HepG2 (cell line): Measurements from ENCODE around the gene SEMA7A. TPM values are rescaled to one million over a fixed set of nuclear protein-coding genes. Genes with fewer than 3 reads are reported as not detected.

Experiments
- ATAC-seq: fragments of 200-7000 bp; cut with Tn5 transposase; 3 replicates; pipeline ENCODE4 v1.9.1; 2020; ENCODE audit warnings: mild to moderate bottlenecking, moderate library complexity
- BruUV-seq: library from RNA; stranded (reverse); fragments of 400-500 nt; replicated peaks from 2 replicates; lab custom pipeline; 2021; lab: Mats Ljungman, UMichigan
- CTCF ChIA-PET: fragments of 300-600 bp; formaldehyde crosslinking; extraction: SDS; loops from one replicate; lab custom pipeline; 2021; ENCODE audit warnings: low total read pairs, inconsistent platforms, low intra/inter-chr PET ratio; lab: Yijun Ruan, JAX
- POLR2A ChIA-PET: fragments of 350-600 bp; sonication (Branson Sonifier 250); formaldehyde crosslinking; loops from one replicate; lab custom pipeline; 2020; ENCODE audit warnings: antibody characterized with exemption, inconsistent platforms; lab: Yijun Ruan, JAX
- DNase-seq: peaks from one replicate; pipeline ENCODE4 v3.0.0-alpha.2; 2015; ENCODE audit warnings: low spot score
- FAIRE-seq: peaks from 3 replicates; lab custom pipeline; 2011; peaks lifted over from hg19 to GRCh38; lab: Jason Lieb, UNC
- H2AFZ ChIP-seq: one replicate; pipeline ENCODE4 v1.6.1; 2011; ENCODE audit warnings: low read length, inconsistent platforms
- H3K27ac ChIP-seq: fragments of 300-600 bp; 3 replicates; pipeline ENCODE4 v1.8.0; 2011; ENCODE audit warnings: mixed run types, mild to moderate bottlenecking, mixed read lengths, low read length, inconsistent platforms; ENCODE audit not compliant: insufficient read depth; ENCODE audit errors: extremely low read length
- H3K27me3 ChIP-seq, 2 experiments: fragments of 200-600 bp in 1 of 2; 2 replicates in 1 of 2; 3 replicates in 1 of 2; pipeline versions ENCODE4 v1.6.0 to v1.8.0; 2011; ENCODE audit warnings: low read length in 2 of 2, mild to moderate bottlenecking in 2 of 2, moderate library complexity in 2 of 2, inconsistent platforms in 1 of 2; ENCODE audit not compliant: insufficient read depth in 2 of 2, control insufficient read depth in 1 of 2
- H3K36me3 ChIP-seq, 2 experiments: fragments of 200-600 bp in 1 of 2; replicated peaks in 1 of 2; 2 replicates in 1 of 2; 3 replicates in 1 of 2; pipeline versions ENCODE4 v1.5.1 to v1.8.0; 2011; ENCODE audit warnings: low read length in 2 of 2, inconsistent platforms in 1 of 2; ENCODE audit not compliant: insufficient read depth in 2 of 2, control insufficient read depth in 1 of 2
- H3K4me1 ChIP-seq: 2 replicates; pipeline ENCODE4 v1.5.1; 2012; ENCODE audit warnings: low read length, inconsistent platforms; ENCODE audit not compliant: insufficient read depth
- H3K4me2 ChIP-seq: 2 replicates; pipeline ENCODE4 v1.6.0; 2011; ENCODE audit warnings: low read depth, low read length, inconsistent platforms
- H3K4me3 ChIP-seq, 3 experiments: fragments of 200-600 bp in 1 of 3; sonication (generic), shearing (Covaris generic) in 1 of 3; replicated peaks in 1 of 3; 2 replicates each; pipeline ENCODE4 v1.5.1; 2011 to 2016; ENCODE audit warnings: low read length in 3 of 3, inconsistent platforms in 2 of 3, low read depth in 2 of 3, mild to moderate bottlenecking in 2 of 3, control low read depth in 1 of 3, mixed read lengths in 1 of 3; ENCODE audit not compliant: insufficient read depth in 1 of 3
- H3K79me2 ChIP-seq: one replicate; pipeline ENCODE4 v1.6.1; 2011; ENCODE audit warnings: low read length, inconsistent platforms; ENCODE audit not compliant: insufficient read depth
- H3K9ac ChIP-seq: 2 replicates; pipeline ENCODE4 v1.6.0; 2011; ENCODE audit warnings: mild to moderate bottlenecking, low read depth, low read length, inconsistent platforms; ENCODE audit not compliant: insufficient read depth
- H3K9me3 ChIP-seq: 2 replicates; pipeline ENCODE4 v1.5.1; 2012; ENCODE audit warnings: mild to moderate bottlenecking, low read length
- H4K20me1 ChIP-seq: 2 replicates; pipeline ENCODE4 v1.6.0; 2011; ENCODE audit warnings: inconsistent platforms, mild to moderate bottlenecking, low read length, moderate library complexity; ENCODE audit not compliant: insufficient read depth
- AGO2 ChIP-seq: fragments of 200-400 bp; formaldehyde crosslinking; optimal IDR thresholded peaks from 2 replicates; pipeline ENCODE3; 2017; ENCODE audit warnings: mild to moderate bottlenecking, low read depth, low read length, moderate library complexity
- POLR2G ChIP-seq: fragments of 200-400 bp; formaldehyde crosslinking; IDR thresholded peaks from 2 replicates; pipeline ENCODE4 v1.6.1; 2018; ENCODE audit warnings: mild to moderate bottlenecking, low read depth, low read length, moderate library complexity
- SIN3B ChIP-seq: fragments of 150-350 bp; IDR thresholded peaks from 2 replicates; pipeline ENCODE4 v1.6.1; 2014; ENCODE audit warnings: low read length
- ZBTB3 ChIP-seq: sonication (generic); formaldehyde crosslinking; IDR thresholded peaks from 2 replicates; pipeline ENCODE4 v1.4.0; 2020; ENCODE audit warnings: low read depth, mild to moderate bottlenecking, moderate library complexity, missing genetic modification reagents, borderline replicate concordance
- ZNF264 ChIP-seq: sonication (generic); formaldehyde crosslinking; IDR thresholded peaks from 2 replicates; pipeline ENCODE4 v1.4.0; 2020; ENCODE audit warnings: missing genetic modification reagents
- WGBS: methylation state at CpG from one replicate; pipeline ENCODE4 v1.1.6; 2017; ENCODE audit warnings: low lambda C conversion rate; 5-methylcytosine and 5-hydroxymethylcytosine counted together
- in situ Hi-C: cut with HindIII; loops from 2 replicates; pipeline ENCODE4 v1.10.0; 2017; ENCODE audit warnings: low pct_unique_long_range_greater_than_20kb; ENCODE audit not compliant: extremely low pct_ligation_motif_present
- intact Hi-C: fragments of 100-400 bp; cut with micrococcal nuclease; formaldehyde crosslinking; loops from one replicate; pipeline ENCODE4 v1.10.0; 2022; ENCODE audit not compliant: unreplicated experiment
- polyA plus RNA-seq, 8 experiments: library from polyadenylated mRNA; depleted of rRNA in 3 of 8; stranded (reverse) in 7 of 8; unstranded in 1 of 8; fragments of >200 nt; fragmentation: Illumina TruSeq in 4 of 8; extraction: Trizol in 4 of 8; gene quantifications; 2 replicates each; pipeline versions ENCODE4 v1.2.1 to v1.2.3, GENCODE V29; 2011 to 2016; ENCODE audit warnings: low read depth in 4 of 8, missing spikeins in 1 of 8, mixed read lengths in 1 of 8; ENCODE audit not compliant: insufficient read depth in 1 of 8
- total RNA-seq, 5 experiments: library from RNA; depleted of rRNA; stranded (reverse); fragments of >200 nt; fragmentation: Illumina TruSeq; extraction: Trizol; gene quantifications; 2 replicates each; pipeline ENCODE4 v1.2.3, GENCODE V29; 2016; ENCODE audit warnings: low read depth in 1 of 5
- TF ChIP-seq, protein P1 (sequence below): sonication (generic); formaldehyde crosslinking; IDR thresholded peaks from 2 replicates; pipeline ENCODE4 v1.5.0; 2020; ENCODE audit warnings: mild to moderate bottlenecking, missing genetic modification reagents, borderline replicate concordance
- TF ChIP-seq, protein P2 (sequence below): sonication (generic); formaldehyde crosslinking; IDR thresholded peaks from 2 replicates; pipeline ENCODE4 v1.4.0; 2020; ENCODE audit warnings: missing genetic modification reagents
- TF ChIP-seq, protein P3 (sequence below): sonication (generic); formaldehyde crosslinking; conservative IDR thresholded peaks from 2 replicates; pipeline ENCODE4 v1.5.0; 2020; ENCODE audit warnings: missing genetic modification reagents

SEMA7A gene
- total and polyA plus RNA-seq, 2 of the 13 experiments (the other 11 are each of a cell fraction or from before 2014, with no cell fraction given): 9.0 to 15.8 TPM

DNA sequence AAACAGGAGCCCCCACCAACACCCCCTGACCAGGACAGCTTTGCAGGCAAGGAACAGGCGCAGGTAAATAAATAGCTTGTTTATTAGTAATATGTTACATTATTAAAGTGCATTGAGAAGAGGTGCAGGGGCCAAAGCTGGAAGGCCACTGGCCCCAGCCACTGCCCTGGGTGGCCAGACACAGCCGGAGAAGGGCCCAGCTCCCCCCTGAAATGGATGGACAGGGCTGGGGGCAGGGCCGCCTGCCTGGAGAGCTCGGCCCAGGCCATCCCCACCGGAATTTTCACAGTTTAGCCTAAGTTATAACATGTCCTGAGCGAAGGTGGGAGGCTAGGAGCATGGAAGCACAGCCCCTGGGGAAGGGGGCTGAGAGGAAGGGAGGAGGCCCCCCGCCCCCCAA is 24.5 kb downstream of the SEMA7A start:
- FAIRE-seq (no peak), DNase-seq (no peak), ATAC-seq (no peak)
- WGBS: 82% methylated on average over 7 of the region's 7 CpGs
- in situ Hi-C loops: no loop called here
- Histone ChIP-seq H3K27ac (no peak overlapping the region), H2AFZ (no peak overlapping the region), H4K20me1 (no peaks in the 10 kb centered on the region), H3K4me2 (no peak overlapping the region), H3K4me3 (no peak overlapping the region), H3K36me3 (peaks cover 14 to 39% of the 10 kb centered on the region in 2 experiments; a peak in 4 of 5 replicates), H3K4me1 (peaks cover 29% of the 10 kb centered on the region), H3K9ac (no peak overlapping the region), H3K79me2 (no peaks in the 10 kb centered on the region), H3K27me3 (peaks cover 1 to 9% of the 10 kb centered on the region in 2 experiments; a peak in 2 of 5 replicates), H3K9me3 (no peaks in the 10 kb centered on the region)
- intact Hi-C loops: no loop called here
- TF ChIP-seq, protein P1, sequence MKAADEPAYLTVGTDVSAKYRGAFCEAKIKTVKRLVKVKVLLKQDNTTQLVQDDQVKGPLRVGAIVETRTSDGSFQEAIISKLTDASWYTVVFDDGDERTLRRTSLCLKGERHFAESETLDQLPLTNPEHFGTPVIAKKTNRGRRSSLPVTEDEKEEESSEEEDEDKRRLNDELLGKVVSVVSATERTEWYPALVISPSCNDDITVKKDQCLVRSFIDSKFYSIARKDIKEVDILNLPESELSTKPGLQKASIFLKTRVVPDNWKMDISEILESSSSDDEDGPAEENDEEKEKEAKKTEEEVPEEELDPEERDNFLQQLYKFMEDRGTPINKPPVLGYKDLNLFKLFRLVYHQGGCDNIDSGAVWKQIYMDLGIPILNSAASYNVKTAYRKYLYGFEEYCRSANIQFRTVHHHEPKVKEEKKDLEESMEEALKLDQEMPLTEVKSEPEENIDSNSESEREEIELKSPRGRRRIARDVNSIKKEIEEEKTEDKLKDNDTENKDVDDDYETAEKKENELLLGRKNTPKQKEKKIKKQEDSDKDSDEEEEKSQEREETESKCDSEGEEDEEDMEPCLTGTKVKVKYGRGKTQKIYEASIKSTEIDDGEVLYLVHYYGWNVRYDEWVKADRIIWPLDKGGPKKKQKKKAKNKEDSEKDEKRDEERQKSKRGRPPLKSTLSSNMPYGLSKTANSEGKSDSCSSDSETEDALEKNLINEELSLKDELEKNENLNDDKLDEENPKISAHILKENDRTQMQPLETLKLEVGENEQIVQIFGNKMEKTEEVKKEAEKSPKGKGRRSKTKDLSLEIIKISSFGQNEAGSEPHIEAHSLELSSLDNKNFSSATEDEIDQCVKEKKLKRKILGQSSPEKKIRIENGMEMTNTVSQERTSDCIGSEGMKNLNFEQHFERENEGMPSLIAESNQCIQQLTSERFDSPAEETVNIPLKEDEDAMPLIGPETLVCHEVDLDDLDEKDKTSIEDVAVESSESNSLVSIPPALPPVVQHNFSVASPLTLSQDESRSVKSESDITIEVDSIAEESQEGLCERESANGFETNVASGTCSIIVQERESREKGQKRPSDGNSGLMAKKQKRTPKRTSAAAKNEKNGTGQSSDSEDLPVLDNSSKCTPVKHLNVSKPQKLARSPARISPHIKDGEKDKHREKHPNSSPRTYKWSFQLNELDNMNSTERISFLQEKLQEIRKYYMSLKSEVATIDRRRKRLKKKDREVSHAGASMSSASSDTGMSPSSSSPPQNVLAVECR: no peak
- no peak for TF ChIP-seq ZBTB3
- TF ChIP-seq ZNF264 (CRISPR knock-in tag): no peak
- no peak for TF ChIP-seq SIN3B
- TF ChIP-seq POLR2G: 0 out of 2 replicates have a peak, but pooled peaks have one; percentile 32
- TF ChIP-seq, protein P2, sequence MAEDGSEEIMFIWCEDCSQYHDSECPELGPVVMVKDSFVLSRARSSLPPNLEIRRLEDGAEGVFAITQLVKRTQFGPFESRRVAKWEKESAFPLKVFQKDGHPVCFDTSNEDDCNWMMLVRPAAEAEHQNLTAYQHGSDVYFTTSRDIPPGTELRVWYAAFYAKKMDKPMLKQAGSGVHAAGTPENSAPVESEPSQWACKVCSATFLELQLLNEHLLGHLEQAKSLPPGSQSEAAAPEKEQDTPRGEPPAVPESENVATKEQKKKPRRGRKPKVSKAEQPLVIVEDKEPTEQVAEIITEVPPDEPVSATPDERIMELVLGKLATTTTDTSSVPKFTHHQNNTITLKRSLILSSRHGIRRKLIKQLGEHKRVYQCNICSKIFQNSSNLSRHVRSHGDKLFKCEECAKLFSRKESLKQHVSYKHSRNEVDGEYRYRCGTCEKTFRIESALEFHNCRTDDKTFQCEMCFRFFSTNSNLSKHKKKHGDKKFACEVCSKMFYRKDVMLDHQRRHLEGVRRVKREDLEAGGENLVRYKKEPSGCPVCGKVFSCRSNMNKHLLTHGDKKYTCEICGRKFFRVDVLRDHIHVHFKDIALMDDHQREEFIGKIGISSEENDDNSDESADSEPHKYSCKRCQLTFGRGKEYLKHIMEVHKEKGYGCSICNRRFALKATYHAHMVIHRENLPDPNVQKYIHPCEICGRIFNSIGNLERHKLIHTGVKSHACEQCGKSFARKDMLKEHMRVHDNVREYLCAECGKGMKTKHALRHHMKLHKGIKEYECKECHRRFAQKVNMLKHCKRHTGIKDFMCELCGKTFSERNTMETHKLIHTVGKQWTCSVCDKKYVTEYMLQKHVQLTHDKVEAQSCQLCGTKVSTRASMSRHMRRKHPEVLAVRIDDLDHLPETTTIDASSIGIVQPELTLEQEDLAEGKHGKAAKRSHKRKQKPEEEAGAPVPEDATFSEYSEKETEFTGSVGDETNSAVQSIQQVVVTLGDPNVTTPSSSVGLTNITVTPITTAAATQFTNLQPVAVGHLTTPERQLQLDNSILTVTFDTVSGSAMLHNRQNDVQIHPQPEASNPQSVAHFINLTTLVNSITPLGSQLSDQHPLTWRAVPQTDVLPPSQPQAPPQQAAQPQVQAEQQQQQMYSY (CRISPR knock-in tag): no peak
- TF ChIP-seq, protein P3, sequence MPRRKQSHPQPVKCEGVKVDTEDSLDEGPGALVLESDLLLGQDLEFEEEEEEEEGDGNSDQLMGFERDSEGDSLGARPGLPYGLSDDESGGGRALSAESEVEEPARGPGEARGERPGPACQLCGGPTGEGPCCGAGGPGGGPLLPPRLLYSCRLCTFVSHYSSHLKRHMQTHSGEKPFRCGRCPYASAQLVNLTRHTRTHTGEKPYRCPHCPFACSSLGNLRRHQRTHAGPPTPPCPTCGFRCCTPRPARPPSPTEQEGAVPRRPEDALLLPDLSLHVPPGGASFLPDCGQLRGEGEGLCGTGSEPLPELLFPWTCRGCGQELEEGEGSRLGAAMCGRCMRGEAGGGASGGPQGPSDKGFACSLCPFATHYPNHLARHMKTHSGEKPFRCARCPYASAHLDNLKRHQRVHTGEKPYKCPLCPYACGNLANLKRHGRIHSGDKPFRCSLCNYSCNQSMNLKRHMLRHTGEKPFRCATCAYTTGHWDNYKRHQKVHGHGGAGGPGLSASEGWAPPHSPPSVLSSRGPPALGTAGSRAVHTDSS (CRISPR knock-in tag): no peak
- TF ChIP-seq AGO2: peak; percentile 61
- BruUV-seq: no TSS peak
- CTCF ChIA-PET: no interaction called here
- POLR2A ChIA-PET: interaction anchor here (0.8 to 1.2 kb wide), 4 partner anchors 13 to 34 kb away, joined by 3 to 5 read pairs (median 4); no protein-coding TSS in a partner anchor
